Measurements from ENCODE around the gene AKT3. TPM values are rescaled to one million over a fixed set of nuclear protein-coding genes. Genes with fewer than 3 reads are reported as not detected.

AKT3 gene
- polyA plus RNA-seq, 1 donor (not counting 4 experiments of a cell fraction or from before 2014, with no cell fraction given), result 2.9 TPM

GRCh38 chr1:243821177-243821680, 28.8 kb downstream of the AKT3 start:
- Histone ChIP-seq H3K27me3 (ENCODE audit: control insufficient read depth, extremely low read depth, insufficient read depth, low read length) (no peaks in the 10 kb centered on the region), H3K36me3 (ENCODE audit: control insufficient read depth in 2 of 2, extremely low read depth in 1 of 2, insufficient read depth in 2 of 2, low read length in 2 of 2) (no peaks in the 10 kb centered on the region), H3K9ac (ENCODE audit: control insufficient read depth, extremely low read depth, insufficient read depth, low read length) (no peak overlapping the region), H4K20me1 (ENCODE audit: control insufficient read depth, extremely low read depth, insufficient read depth, low read length) (no peaks in the 10 kb centered on the region), H3K4me3 (ENCODE audit: control insufficient read depth in 2 of 3, extremely low read depth in 1 of 3, insufficient read depth in 2 of 3, low read depth in 1 of 3, low read length in 3 of 3) (no peak overlapping the region), H3K9me3 (ENCODE audit: control insufficient read depth, low read depth, low read length) (peaks cover 1% of the 10 kb centered on the region), H2AFZ (ENCODE audit: control insufficient read depth, low read length) (no peak overlapping the region), H3K79me2 (ENCODE audit: control insufficient read depth, insufficient read depth, low read length) (no peaks in the 10 kb centered on the region), H3K9me1 (ENCODE audit: control insufficient read depth, extremely low read depth, insufficient read depth, low read length) (no peaks in the 10 kb centered on the region), H3K27ac (ENCODE audit: control insufficient read depth, insufficient read depth, low read length) (no peak overlapping the region), H3K4me2 (ENCODE audit: control insufficient read depth, extremely low read depth, insufficient read depth, low read depth, low read length) (no peak overlapping the region), H3K4me1 (ENCODE audit: control insufficient read depth, extremely low read depth, insufficient read depth, low read length) (no peaks in the 10 kb centered on the region)
- no peak for TF ChIP-seq EZH2 (IDR thresholded peaks at IDR 0.05; ENCODE audit: low read length)
- TF ChIP-seq CTCF (optimal IDR thresholded peaks at IDR 0.05 in 1 of 3, IDR thresholded peaks at IDR 0.05 in 1 of 3, conservative IDR thresholded peaks at IDR 0.05 in 1 of 3; ENCODE audit: extremely low read depth in 1 of 3, insufficient read depth in 2 of 3, low read length in 3 of 3), result no peak
- no peak for FAIRE-seq
- DNase-seq (ENCODE audit: low read depth, low spot score), result no peak
- dilution Hi-C loops (cut with MboI; ENCODE audit: extremely low pct_ligation_motif_present, low sequenced_read_pairs), result no loop called here

GRCh38 chr1:243819438-243819839, 30.6 kb downstream of the AKT3 start:
- Histone ChIP-seq H3K27me3 (ENCODE audit: control insufficient read depth, extremely low read depth, insufficient read depth, low read length) (no peaks in the 10 kb centered on the region), H3K27ac (ENCODE audit: control insufficient read depth, insufficient read depth, low read length) (no peak overlapping the region), H2AFZ (ENCODE audit: control insufficient read depth, low read length) (no peak overlapping the region), H3K4me1 (ENCODE audit: control insufficient read depth, extremely low read depth, insufficient read depth, low read length) (no peaks in the 10 kb centered on the region), H3K4me2 (ENCODE audit: control insufficient read depth, extremely low read depth, insufficient read depth, low read depth, low read length) (no peak overlapping the region), H3K9me3 (ENCODE audit: control insufficient read depth, low read depth, low read length) (peaks cover 1% of the 10 kb centered on the region), H3K9ac (ENCODE audit: control insufficient read depth, extremely low read depth, insufficient read depth, low read length) (no peak overlapping the region), H3K36me3 (ENCODE audit: control insufficient read depth in 2 of 2, extremely low read depth in 1 of 2, insufficient read depth in 2 of 2, low read length in 2 of 2) (no peaks in the 10 kb centered on the region), H3K4me3 (ENCODE audit: control insufficient read depth in 2 of 3, extremely low read depth in 1 of 3, insufficient read depth in 2 of 3, low read depth in 1 of 3, low read length in 3 of 3) (no peak overlapping the region), H4K20me1 (ENCODE audit: control insufficient read depth, extremely low read depth, insufficient read depth, low read length) (no peaks in the 10 kb centered on the region), H3K9me1 (ENCODE audit: control insufficient read depth, extremely low read depth, insufficient read depth, low read length) (no peaks in the 10 kb centered on the region), H3K79me2 (ENCODE audit: control insufficient read depth, insufficient read depth, low read length) (no peaks in the 10 kb centered on the region)
- DNase-seq (ENCODE audit: low read depth, low spot score) (no peak), FAIRE-seq (no peak)
- no peak for TF ChIP-seq CTCF (optimal IDR thresholded peaks at IDR 0.05 in 1 of 3, IDR thresholded peaks at IDR 0.05 in 1 of 3, conservative IDR thresholded peaks at IDR 0.05 in 1 of 3; ENCODE audit: extremely low read depth in 1 of 3, insufficient read depth in 2 of 3, low read length in 3 of 3)
- no peak for TF ChIP-seq EZH2 (IDR thresholded peaks at IDR 0.05; ENCODE audit: low read length)
- dilution Hi-C loops (cut with MboI; ENCODE audit: extremely low pct_ligation_motif_present, low sequenced_read_pairs), result no loop called here
